HG03442 (cell line): ENCODE measurements around the gene KICS2.
A peak's percentile ranks its signal among the peaks of the same experiment; 100 is the strongest.
"Not testable (repeated sequence)": the region's sequence is repeated elsewhere in the genome, so short reads cannot be mapped to it uniquely, and the experiment has no call there.

ENCODE experiments used
- ATAC-seq: cut with Tn5 transposase; IDR thresholded peaks from one replicate; pipeline ENCODE4 v1.9.1; 2021; ENCODE audit warnings: mild to moderate bottlenecking, moderate library complexity; ENCODE audit not compliant: unreplicated experiment

The KICS2 gene

GRCh38 chr12:64217643-64218042 is 4.5 kb downstream of the KICS2 start:
- not testable (repeated sequence) for ATAC-seq

- ATAC-seq: no peak
Observed at GRCh38 chr12:64216239-64216638, 5.9 kb downstream of the KICS2 start.

GRCh38 chr12:64212119-64212746 is 9.9 kb downstream of the KICS2 start:
- ATAC-seq: no peak

GRCh38 chr12:64207453-64207852 is 14.6 kb downstream of the KICS2 start:
- no peak for ATAC-seq

- ATAC-seq: no peak
Observed at GRCh38 chr12:64205542-64205941, 16.6 kb downstream of the KICS2 start.

GRCh38 chr12:64203775-64204174 is 18.3 kb downstream of the KICS2 start:
- ATAC-seq: no peak

GRCh38 chr12:64203036-64203435 is 19.1 kb downstream of the KICS2 start:
- no peak for ATAC-seq

- ATAC-seq: not testable (repeated sequence)
Observed at GRCh38 chr12:64195841-64196240, 26.3 kb downstream of the KICS2 start.

- no peak for ATAC-seq
Observed at GRCh38 chr12:64194333-64195149, 27.6 kb downstream of the KICS2 start.

- ATAC-seq: no peak
Observed at GRCh38 chr12:64193931-64194330, 28.2 kb downstream of the KICS2 start.

- ATAC-seq: peak; percentile 97
Observed at GRCh38 chr12:64192644-64193444, 29.3 kb downstream of the KICS2 start.

- no peak for ATAC-seq
Observed at GRCh38 chr12:64190140-64190539, 32.0 kb downstream of the KICS2 start.

- no peak for ATAC-seq
Observed at GRCh38 chr12:64189530-64189929, 32.6 kb downstream of the KICS2 start.

GRCh38 chr12:64187794-64188193 is 34.3 kb downstream of the KICS2 start:
- ATAC-seq: no peak

GRCh38 chr12:64187370-64187769 is 34.7 kb downstream of the KICS2 start:
- no peak for ATAC-seq

GRCh38 chr12:64186789-64187188 is 35.3 kb downstream of the KICS2 start:
- ATAC-seq: peak; percentile 96

- ATAC-seq: no peak
Observed at GRCh38 chr12:64184216-64184615, 37.9 kb downstream of the KICS2 start.

- ATAC-seq: no peak
Observed at GRCh38 chr12:64181430-64182291, 40.4 kb downstream of the KICS2 start.

GRCh38 chr12:64180951-64181350 is 41.1 kb downstream of the KICS2 start:
- ATAC-seq: no peak

GRCh38 chr12:64178122-64178521 is 44.0 kb downstream of the KICS2 start:
- no peak for ATAC-seq

GRCh38 chr12:64177001-64177400 is 45.1 kb downstream of the KICS2 start:
- ATAC-seq: no peak
